ENCODE data around the gene DCC. TPM values are rescaled to one million over a fixed set of nuclear protein-coding genes. Genes with fewer than 3 reads are reported as not detected.
"Not testable (repeated sequence)": the region's sequence is repeated elsewhere in the genome, so short reads cannot be mapped to it uniquely, and the experiment has no call there.

DCC gene
- total RNA-seq, 1 experiment from 2014 or later: 0.39 TPM

GRCh38 chr18:53458944-53459580 is 1119.1 kb downstream of the DCC start:
- Histone ChIP-seq H3K9me3 (no peaks in the 10 kb centered on the region), H3K36me3 (ENCODE audit: control insufficient read depth, insufficient read depth, low read length) (no peaks in the 10 kb centered on the region), H3K4me1 (no peaks in the 10 kb centered on the region), H3K27me3 (replicated peaks; ENCODE audit: control insufficient read depth, insufficient read depth, low read length) (no peaks in the 10 kb centered on the region), H3K4me3 (ENCODE audit: low read depth, low read length) (no peak overlapping the region)
- no peak for TF ChIP-seq CTCF (IDR thresholded peaks at IDR 0.05; ENCODE audit: insufficient read depth in 1 of 2, low read depth in 1 of 2, low read length in 1 of 2, severe bottlenecking in 1 of 2, unreplicated experiment in 1 of 2)
- Mint-ChIP-seq H3K9me3 (ENCODE audit: unreplicated experiment) (no peaks in the 10 kb centered on the region), H3K4me1 (ENCODE audit: low read depth, unreplicated experiment) (no peaks in the 10 kb centered on the region), H3K27me3 (ENCODE audit: insufficient read depth, unreplicated experiment) (no peaks in the 10 kb centered on the region), H3K4me3 (ENCODE audit: unreplicated experiment) (no peak overlapping the region), H3K36me3 (ENCODE audit: insufficient read depth, unreplicated experiment) (no peaks in the 10 kb centered on the region), H3K27ac (ENCODE audit: unreplicated experiment) (no peak overlapping the region)
- DNase-seq: no peak
- ChIA-PET POLR2A (no interaction called here), CTCF (no interaction called here)
- intact Hi-C loops (cut with micrococcal nuclease; ENCODE audit: unreplicated experiment): no loop called here
- BruUV-seq (replicated peaks): no TSS peak

- no peak overlapping the region for H3K4me3 Mint-ChIP-seq (ENCODE audit: unreplicated experiment)
- no peaks in the 10 kb centered on the region for H3K36me3 ChIP-seq (ENCODE audit: control insufficient read depth, insufficient read depth, low read length)
- no peak overlapping the region for H3K27ac Mint-ChIP-seq (ENCODE audit: unreplicated experiment)
- H3K9me3 ChIP-seq: no peaks in the 10 kb centered on the region
- no peaks in the 10 kb centered on the region for H3K4me1 ChIP-seq
- no peaks in the 10 kb centered on the region for H3K4me1 Mint-ChIP-seq (ENCODE audit: low read depth, unreplicated experiment)
- no TSS peak for BruUV-seq (replicated peaks)
- TF ChIP-seq CTCF (IDR thresholded peaks at IDR 0.05; ENCODE audit: insufficient read depth in 1 of 2, low read depth in 1 of 2, low read length in 1 of 2, severe bottlenecking in 1 of 2, unreplicated experiment in 1 of 2): no peak
- DNase-seq: no peak
- no peaks in the 10 kb centered on the region for H3K27me3 ChIP-seq (replicated peaks; ENCODE audit: control insufficient read depth, insufficient read depth, low read length)
- no peaks in the 10 kb centered on the region for H3K9me3 Mint-ChIP-seq (ENCODE audit: unreplicated experiment)
- H3K36me3 Mint-ChIP-seq (ENCODE audit: insufficient read depth, unreplicated experiment): no peaks in the 10 kb centered on the region
- H3K4me3 ChIP-seq (ENCODE audit: low read depth, low read length): no peak overlapping the region
- no peaks in the 10 kb centered on the region for H3K27me3 Mint-ChIP-seq (ENCODE audit: insufficient read depth, unreplicated experiment)
- intact Hi-C loops (cut with micrococcal nuclease; ENCODE audit: unreplicated experiment): no loop called here
- POLR2A ChIA-PET: no interaction called here
- CTCF ChIA-PET: no interaction called here
Observed at GRCh38 chr18:53467756-53468155, 1127.8 kb downstream of the DCC start.

GRCh38 chr18:53468173-53468572 is 1128.2 kb downstream of the DCC start:
- CTCF ChIA-PET; H3K4me3 Mint-ChIP-seq (ENCODE audit: unreplicated experiment); H3K9me3 ChIP-seq; DNase-seq; BruUV-seq (replicated peaks); POLR2A ChIA-PET; H3K4me1 Mint-ChIP-seq (ENCODE audit: low read depth, unreplicated experiment); intact Hi-C loops (cut with micrococcal nuclease; ENCODE audit: unreplicated experiment); H3K9me3 Mint-ChIP-seq (ENCODE audit: unreplicated experiment); H3K36me3 ChIP-seq (ENCODE audit: control insufficient read depth, insufficient read depth, low read length); H3K4me1 ChIP-seq; H3K27me3 ChIP-seq (replicated peaks; ENCODE audit: control insufficient read depth, insufficient read depth, low read length); H3K27me3 Mint-ChIP-seq (ENCODE audit: insufficient read depth, unreplicated experiment); H3K27ac Mint-ChIP-seq (ENCODE audit: unreplicated experiment); H3K36me3 Mint-ChIP-seq (ENCODE audit: insufficient read depth, unreplicated experiment); H3K4me3 ChIP-seq (ENCODE audit: low read depth, low read length): not testable (repeated sequence)

GRCh38 chr18:53472546-53472945 is 1132.5 kb downstream of the DCC start:
- TF ChIP-seq CTCF (IDR thresholded peaks at IDR 0.05; ENCODE audit: insufficient read depth in 1 of 2, low read depth in 1 of 2, low read length in 1 of 2, severe bottlenecking in 1 of 2, unreplicated experiment in 1 of 2): no peak
- no peak overlapping the region for H3K4me3 Mint-ChIP-seq (ENCODE audit: unreplicated experiment)
- BruUV-seq (replicated peaks): no TSS peak
- no peaks in the 10 kb centered on the region for H3K4me1 Mint-ChIP-seq (ENCODE audit: low read depth, unreplicated experiment)
- no peak for DNase-seq
- no peak overlapping the region for H3K4me3 ChIP-seq (ENCODE audit: low read depth, low read length)
- POLR2A ChIA-PET: no interaction called here
- no peaks in the 10 kb centered on the region for H3K9me3 ChIP-seq
- no peaks in the 10 kb centered on the region for H3K27me3 ChIP-seq (replicated peaks; ENCODE audit: control insufficient read depth, insufficient read depth, low read length)
- H3K9me3 Mint-ChIP-seq (ENCODE audit: unreplicated experiment): peaks cover 7% of the 10 kb centered on the region
- CTCF ChIA-PET: no interaction called here
- H3K36me3 Mint-ChIP-seq (ENCODE audit: insufficient read depth, unreplicated experiment): no peaks in the 10 kb centered on the region
- no peaks in the 10 kb centered on the region for H3K27me3 Mint-ChIP-seq (ENCODE audit: insufficient read depth, unreplicated experiment)
- H3K36me3 ChIP-seq (ENCODE audit: control insufficient read depth, insufficient read depth, low read length): no peaks in the 10 kb centered on the region
- intact Hi-C loops (cut with micrococcal nuclease; ENCODE audit: unreplicated experiment): no loop called here
- H3K27ac Mint-ChIP-seq (ENCODE audit: unreplicated experiment): no peak overlapping the region
- no peaks in the 10 kb centered on the region for H3K4me1 ChIP-seq

All from Caco-2 (cell line).